GM18511 (cell line): ENCODE measurements around the gene CASZ1.

ENCODE experiments used
- ATAC-seq: cut with Tn5 transposase; IDR thresholded peaks from one replicate; pipeline ENCODE4 v1.9.1; 2021; ENCODE audit warnings: mild to moderate bottlenecking, moderate library complexity; ENCODE audit not compliant: unreplicated experiment

Gene CASZ1

GRCh38 chr1:10796029-10796944 lies at the start of gene CASZ1:
TSS of gene CASZ1 (minus strand) at chr1:10796646. CDS start at chr1:10693889, 102,757 bp downstream.
- ATAC-seq: no peak

- no peak for ATAC-seq
Measured at GRCh38 chr1:10843697-10844096, 47.3 kb upstream of the CASZ1 start.

GRCh38 chr1:10841118-10841517 lies 44.7 kb upstream of the CASZ1 start:
- ATAC-seq: no peak

- ATAC-seq: no peak
Measured at GRCh38 chr1:10839188-10839770, 42.8 kb upstream of the CASZ1 start.

- no peak for ATAC-seq
Measured at GRCh38 chr1:10838541-10838940, 42.1 kb upstream of the CASZ1 start.

DNA sequence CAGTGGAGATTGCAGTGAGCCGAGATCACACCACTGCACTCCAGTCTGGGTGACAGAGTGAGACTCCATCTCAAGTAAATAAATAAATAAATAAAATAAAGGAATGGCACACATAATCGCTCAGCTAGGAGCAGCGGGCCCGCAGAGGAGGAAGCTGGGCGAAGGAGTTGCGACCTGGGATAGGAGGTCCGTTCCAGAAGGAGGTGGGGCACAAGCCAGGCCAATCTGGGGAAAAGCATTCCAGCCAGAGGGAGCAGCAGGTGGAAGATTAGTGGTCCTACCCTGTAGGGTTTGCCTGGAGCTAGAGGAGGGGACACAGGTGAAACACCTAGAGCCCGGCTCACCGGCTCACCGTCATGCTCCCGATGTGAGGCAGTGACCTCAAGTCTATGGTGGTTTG lies 40.3 kb upstream of the CASZ1 start:
- ATAC-seq: no peak

GRCh38 chr1:10835822-10836421 lies 39.5 kb upstream of the CASZ1 start:
- ATAC-seq: no peak

GRCh38 chr1:10835421-10835820 lies 39.0 kb upstream of the CASZ1 start:
- no peak for ATAC-seq

- ATAC-seq: no peak
Measured at GRCh38 chr1:10834770-10835412, 38.4 kb upstream of the CASZ1 start.

GRCh38 chr1:10833630-10834557 lies 37.4 kb upstream of the CASZ1 start:
- ATAC-seq: no peak

- no peak for ATAC-seq
Measured at GRCh38 chr1:10832703-10833102, 36.3 kb upstream of the CASZ1 start.

DNA sequence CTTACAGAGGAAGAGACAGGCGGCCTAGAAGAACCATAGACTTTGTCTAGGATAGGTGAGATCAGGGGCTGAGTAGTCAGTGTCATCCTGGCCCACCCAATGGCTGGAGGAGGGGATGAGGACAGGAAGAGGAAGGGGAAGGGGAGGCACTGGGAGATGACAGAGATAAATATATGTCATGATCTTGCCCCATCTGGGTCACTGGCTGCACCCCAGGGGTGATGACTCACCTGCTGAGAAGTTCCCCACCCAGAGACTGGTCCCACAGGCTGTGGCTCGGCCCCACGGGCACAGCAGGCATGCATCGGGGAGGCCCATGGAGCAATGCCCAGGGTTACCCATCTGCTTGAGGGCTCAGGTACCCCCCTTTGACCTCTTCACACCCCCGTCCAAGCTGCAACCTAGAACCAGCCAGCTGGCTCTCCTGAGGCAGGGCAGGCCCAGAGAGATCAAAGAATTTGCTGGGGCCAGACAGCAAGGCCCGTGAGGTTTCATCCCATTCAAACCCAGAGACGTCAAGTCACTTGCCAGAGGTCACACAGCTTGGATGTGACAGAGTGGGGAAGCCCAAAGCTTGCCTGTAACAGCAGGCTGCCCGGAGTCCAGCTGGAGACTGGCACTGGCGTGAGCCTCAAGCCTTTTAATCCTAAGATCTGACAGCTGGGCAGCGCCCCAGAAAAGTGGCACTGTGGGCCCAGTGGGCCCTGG lies 34.7 kb upstream of the CASZ1 start:
- no peak for ATAC-seq

GRCh38 chr1:10829965-10830515 lies 33.6 kb upstream of the CASZ1 start:
- no peak for ATAC-seq

DNA sequence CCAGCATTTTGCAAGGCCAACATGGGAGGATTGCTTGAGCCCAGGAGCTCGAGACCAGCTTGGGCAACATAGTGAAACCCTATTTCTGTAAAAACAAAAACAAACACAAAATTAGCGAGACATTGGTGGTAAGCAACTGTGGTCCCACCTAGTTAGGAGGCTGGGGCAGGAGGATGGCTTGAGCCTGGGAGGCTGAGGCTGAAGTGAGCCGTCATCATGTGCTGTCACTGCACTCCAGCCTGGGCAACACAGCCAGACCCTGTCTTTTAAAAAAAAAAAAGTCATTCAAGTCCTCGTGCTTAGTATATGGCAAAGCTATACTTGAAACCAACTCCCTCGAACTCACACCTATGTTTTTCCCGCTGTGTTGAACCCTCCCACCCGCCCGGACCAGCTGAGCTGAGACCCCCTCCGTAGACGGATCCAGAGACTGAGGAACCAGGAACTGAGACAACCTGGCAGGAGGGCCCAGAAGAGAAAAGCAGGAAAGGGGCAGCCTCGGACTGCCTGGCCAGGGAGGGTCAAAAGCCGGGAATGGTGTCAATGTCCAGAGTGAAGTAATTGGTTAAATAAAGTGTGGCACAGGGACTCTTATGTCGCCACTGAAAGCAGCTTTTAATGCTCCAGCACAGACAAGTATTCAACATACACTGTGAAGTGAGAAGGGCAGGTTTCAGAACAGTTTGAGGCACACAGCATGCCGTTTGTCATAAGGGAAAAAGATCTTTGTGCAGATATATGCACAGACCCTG lies 32.8 kb upstream of the CASZ1 start:
- no peak for ATAC-seq

GRCh38 chr1:10827377-10828333 lies 31.2 kb upstream of the CASZ1 start:
- no peak for ATAC-seq

DNA sequence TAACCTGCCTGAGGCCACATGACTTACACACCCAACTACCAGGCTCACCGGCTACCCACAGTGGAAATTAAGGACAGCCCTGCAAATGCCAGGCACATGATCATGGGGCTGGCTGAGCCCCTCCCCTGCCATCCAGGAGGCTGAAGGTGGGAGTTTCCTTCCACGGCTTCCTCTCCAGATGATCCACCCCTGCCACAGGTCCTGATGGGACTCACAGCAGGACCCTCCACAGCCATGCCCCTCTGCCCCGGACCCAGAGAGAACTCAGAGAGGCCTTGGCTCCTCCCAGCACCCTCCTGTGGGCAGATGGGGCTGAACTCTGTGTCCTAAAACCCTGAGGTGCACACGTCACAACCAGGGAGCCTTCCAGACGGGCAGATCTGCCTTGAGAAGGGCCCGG lies 29.1 kb upstream of the CASZ1 start:
- no peak for ATAC-seq

DNA sequence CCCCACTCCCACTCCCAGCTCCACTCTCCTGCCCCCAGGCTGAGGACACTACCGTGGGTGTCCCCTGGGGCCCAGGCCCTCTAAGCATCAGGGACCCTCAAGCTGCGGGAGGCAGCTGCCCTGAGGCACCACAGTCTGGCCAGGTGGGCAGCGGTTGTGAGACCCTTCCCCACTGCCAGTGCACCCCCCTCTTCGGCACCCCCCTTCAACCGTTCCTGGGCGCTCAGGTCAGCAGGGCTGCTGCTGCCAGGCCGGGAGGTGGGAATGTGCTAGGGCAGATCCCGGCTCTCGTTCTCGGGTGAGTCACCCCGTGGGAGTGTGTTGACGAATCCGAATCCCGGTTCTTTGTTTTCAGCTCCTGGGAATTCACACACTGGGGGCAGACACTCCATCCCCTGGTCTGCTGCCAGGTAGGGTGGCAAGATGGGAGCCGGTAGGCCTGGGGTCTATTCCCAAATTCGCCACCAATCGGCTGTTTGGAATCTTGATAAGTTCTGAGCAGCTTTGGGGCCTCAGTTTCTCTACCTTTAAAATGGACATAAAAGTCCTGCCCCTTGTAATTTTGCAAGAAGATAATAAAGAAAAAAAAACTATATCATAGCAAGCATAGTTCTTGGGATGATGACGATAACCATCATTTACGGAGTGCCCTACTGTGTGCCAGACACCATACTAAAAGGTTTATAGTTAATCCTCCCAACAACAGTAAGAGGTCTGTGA lies 28.5 kb upstream of the CASZ1 start:
- no peak for ATAC-seq
